SU-DHL-6 (cell line): ENCODE measurements around the gene MYO15B.

Experiments used
- H2AFZ ChIP-seq: fragments of 200-600 bp; sonication (generic); 2 replicates; pipeline ENCODE4 v1.6.1; 2014; ENCODE audit warnings: low read depth, mild to moderate bottlenecking, moderate library complexity, mixed read lengths, antibody characterized with exemption, low read length; ENCODE audit not compliant: severe bottlenecking
- H3F3A ChIP-seq: fragments of 200-600 bp; shearing (Covaris generic); 2 replicates; pipeline ENCODE4 v1.6.0; 2016; ENCODE audit warnings: antibody characterized with exemption, mild to moderate bottlenecking; ENCODE audit not compliant: insufficient read depth
- H3K27ac ChIP-seq: fragments of 200-600 bp; sonication (generic); 2 replicates; pipeline ENCODE4 v1.5.1; 2016; ENCODE audit warnings: low read depth, mild to moderate bottlenecking, low read length, moderate library complexity, mixed read lengths
- H3K27me3 ChIP-seq: fragments of 200-600 bp; sonication (generic), shearing (Covaris generic); 2 replicates; pipeline ENCODE4 v1.6.0; 2014; ENCODE audit warnings: mild to moderate bottlenecking, low read length
- H3K36me3 ChIP-seq: fragments of 200-600 bp; sonication (generic); 2 replicates; pipeline ENCODE4 v1.6.1; 2014; ENCODE audit warnings: mild to moderate bottlenecking, low read length, mixed read lengths
- H3K4me2 ChIP-seq: fragments of 300-600, 200-600 bp; shearing (Covaris generic), sonication (generic); 2 replicates; pipeline ENCODE4 v1.6.0; 2014; ENCODE audit warnings: low read length, low read depth, mild to moderate bottlenecking; ENCODE audit not compliant: poor library complexity, severe bottlenecking
- H3K4me3 ChIP-seq: fragments of 200-600 bp; sonication (generic); 2 replicates; pipeline ENCODE4 v1.5.1; 2014; ENCODE audit warnings: antibody characterized with exemption, low read length, mild to moderate bottlenecking, mixed read lengths; ENCODE audit not compliant: insufficient read depth, poor library complexity, severe bottlenecking
- H3K79me2 ChIP-seq: fragments of 200-600 bp; sonication (generic); 2 replicates; pipeline ENCODE4 v1.6.1; 2014; ENCODE audit warnings: mild to moderate bottlenecking, low read length, moderate library complexity; ENCODE audit not compliant: insufficient read depth
- H3K9ac ChIP-seq: fragments of 200-600 bp; sonication (generic); 2 replicates; pipeline ENCODE4 v1.7.0; 2014; ENCODE audit warnings: mild to moderate bottlenecking, low read length
- H3K9me2 ChIP-seq: fragments of 200-600 bp; sonication (generic); replicated peaks from 2 replicates; pipeline ENCODE4 v1.6.1; 2014; ENCODE audit warnings: low read length; ENCODE audit not compliant: insufficient read depth
- H3K9me3 ChIP-seq: fragments of 200-600 bp; sonication (generic); 2 replicates; pipeline ENCODE4 v1.6.1; 2014; ENCODE audit warnings: low read length, mixed read lengths; ENCODE audit not compliant: insufficient read depth
- H4K20me1 ChIP-seq: fragments of 200-600 bp; sonication (generic); 2 replicates; pipeline ENCODE4 v1.6.1; 2014; ENCODE audit warnings: low read depth, mild to moderate bottlenecking, antibody characterized with exemption, low read length, moderate library complexity, mixed read lengths
- CTCF ChIP-seq: fragments of 200-600 bp; sonication (generic); IDR thresholded peaks from one replicate; pipeline ENCODE4 v1.5.1; 2017; ENCODE audit warnings: antibody characterized with exemption, mild to moderate bottlenecking, low read length, moderate library complexity; ENCODE audit not compliant: insufficient read depth, poor library complexity, severe bottlenecking
- EZH2phosphoT487 ChIP-seq: fragments of 200-600 bp; sonication (generic), shearing (Covaris generic); conservative IDR thresholded peaks from 2 replicates; pipeline ENCODE4 v1.6.1; 2018; ENCODE audit warnings: mild to moderate bottlenecking, antibody characterized with exemption, low read length, moderate library complexity, mixed read lengths

MYO15B gene

GRCh38 chr17:75623386-75623785 is 35.8 kb downstream of the MYO15B start:
- H3K4me2 ChIP-seq = no peak overlapping the region
- H2AFZ ChIP-seq = no peak overlapping the region
- no peaks in the 10 kb centered on the region for H3K9me3 ChIP-seq
- no peak overlapping the region for H3K27ac ChIP-seq
- H3K9me2 ChIP-seq = no peaks in the 10 kb centered on the region
- TF ChIP-seq CTCF (no peak), EZH2phosphoT487 (no peak)
- H3K9ac ChIP-seq = no peak overlapping the region
- H3K36me3 ChIP-seq = no peaks in the 10 kb centered on the region
- H3K4me3 ChIP-seq = no peak overlapping the region
- H3K27me3 ChIP-seq = no peaks in the 10 kb centered on the region
- no peaks in the 10 kb centered on the region for H3F3A ChIP-seq
- no peaks in the 10 kb centered on the region for H3K79me2 ChIP-seq
- no peaks in the 10 kb centered on the region for H4K20me1 ChIP-seq

GRCh38 chr17:75624021-75624420 is 36.4 kb downstream of the MYO15B start:
- Histone ChIP-seq H3K9me3 (no peaks in the 10 kb centered on the region), H3K4me2 (no peak overlapping the region), H2AFZ (no peak overlapping the region), H3K4me3 (no peak overlapping the region), H3K36me3 (no peaks in the 10 kb centered on the region), H3K9ac (no peak overlapping the region), H3K79me2 (no peaks in the 10 kb centered on the region), H3K27ac (no peak overlapping the region), H3K27me3 (no peaks in the 10 kb centered on the region), H4K20me1 (no peaks in the 10 kb centered on the region), H3K9me2 (no peaks in the 10 kb centered on the region), H3F3A (no peaks in the 10 kb centered on the region)
- no peak for TF ChIP-seq CTCF
- no peak for TF ChIP-seq EZH2phosphoT487

- Histone ChIP-seq H4K20me1 (no peaks in the 10 kb centered on the region), H3K36me3 (no peaks in the 10 kb centered on the region), H3K79me2 (no peaks in the 10 kb centered on the region), H3K4me3 (no peak overlapping the region), H3K27me3 (no peaks in the 10 kb centered on the region), H3F3A (no peaks in the 10 kb centered on the region), H3K9me3 (no peaks in the 10 kb centered on the region), H3K27ac (no peak overlapping the region), H3K9me2 (no peaks in the 10 kb centered on the region), H2AFZ (no peak overlapping the region), H3K9ac (no peak overlapping the region), H3K4me2 (no peak overlapping the region)
- TF ChIP-seq CTCF = no peak
- no peak for TF ChIP-seq EZH2phosphoT487
These were observed 37.2 kb downstream of the MYO15B start for GRCh38 chr17:75624714-75625345.
